ENCODE measurements around the gene COL7A1. TPM values are rescaled to one million over a fixed set of nuclear protein-coding genes. Genes with fewer than 3 reads are reported as not detected.

COL7A1 gene
- total and polyA plus RNA-seq, 2 of the 13 experiments (the other 11 are each of a cell fraction or from before 2014, with no cell fraction given), result 2.7 to 11.7 TPM

DNA sequence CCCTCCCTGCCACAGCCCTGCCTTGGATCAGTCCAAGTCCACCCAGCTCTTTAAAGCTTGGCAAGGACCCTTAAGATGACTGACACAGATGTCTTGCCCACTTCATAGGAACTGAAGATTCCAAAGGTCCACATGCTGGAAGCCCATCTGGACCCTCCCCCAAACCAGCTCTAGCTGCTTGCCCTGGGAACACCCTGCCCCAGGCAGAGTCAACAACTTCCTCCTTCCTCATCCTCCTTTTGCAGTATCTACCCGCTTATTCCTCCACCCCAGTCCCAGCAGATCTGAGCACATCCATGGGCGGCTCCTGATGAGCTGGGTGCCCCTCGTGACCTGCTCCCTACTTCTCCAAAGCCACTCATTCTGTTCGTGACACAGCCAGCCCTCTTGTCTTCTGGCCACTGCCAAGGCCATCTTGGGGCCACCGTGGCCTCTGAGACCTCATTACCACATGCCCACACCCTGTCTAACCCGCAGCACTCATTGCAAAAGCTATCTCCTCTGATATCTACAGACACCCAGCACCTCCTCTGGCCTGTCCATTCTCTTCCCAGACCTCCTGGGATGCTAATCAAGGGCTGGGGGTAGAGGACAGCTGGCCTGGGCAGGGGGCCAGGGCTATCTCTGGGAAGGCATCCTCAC lies 36.5 kb downstream of the COL7A1 start (continued):
- TF ChIP-seq, protein P1, sequence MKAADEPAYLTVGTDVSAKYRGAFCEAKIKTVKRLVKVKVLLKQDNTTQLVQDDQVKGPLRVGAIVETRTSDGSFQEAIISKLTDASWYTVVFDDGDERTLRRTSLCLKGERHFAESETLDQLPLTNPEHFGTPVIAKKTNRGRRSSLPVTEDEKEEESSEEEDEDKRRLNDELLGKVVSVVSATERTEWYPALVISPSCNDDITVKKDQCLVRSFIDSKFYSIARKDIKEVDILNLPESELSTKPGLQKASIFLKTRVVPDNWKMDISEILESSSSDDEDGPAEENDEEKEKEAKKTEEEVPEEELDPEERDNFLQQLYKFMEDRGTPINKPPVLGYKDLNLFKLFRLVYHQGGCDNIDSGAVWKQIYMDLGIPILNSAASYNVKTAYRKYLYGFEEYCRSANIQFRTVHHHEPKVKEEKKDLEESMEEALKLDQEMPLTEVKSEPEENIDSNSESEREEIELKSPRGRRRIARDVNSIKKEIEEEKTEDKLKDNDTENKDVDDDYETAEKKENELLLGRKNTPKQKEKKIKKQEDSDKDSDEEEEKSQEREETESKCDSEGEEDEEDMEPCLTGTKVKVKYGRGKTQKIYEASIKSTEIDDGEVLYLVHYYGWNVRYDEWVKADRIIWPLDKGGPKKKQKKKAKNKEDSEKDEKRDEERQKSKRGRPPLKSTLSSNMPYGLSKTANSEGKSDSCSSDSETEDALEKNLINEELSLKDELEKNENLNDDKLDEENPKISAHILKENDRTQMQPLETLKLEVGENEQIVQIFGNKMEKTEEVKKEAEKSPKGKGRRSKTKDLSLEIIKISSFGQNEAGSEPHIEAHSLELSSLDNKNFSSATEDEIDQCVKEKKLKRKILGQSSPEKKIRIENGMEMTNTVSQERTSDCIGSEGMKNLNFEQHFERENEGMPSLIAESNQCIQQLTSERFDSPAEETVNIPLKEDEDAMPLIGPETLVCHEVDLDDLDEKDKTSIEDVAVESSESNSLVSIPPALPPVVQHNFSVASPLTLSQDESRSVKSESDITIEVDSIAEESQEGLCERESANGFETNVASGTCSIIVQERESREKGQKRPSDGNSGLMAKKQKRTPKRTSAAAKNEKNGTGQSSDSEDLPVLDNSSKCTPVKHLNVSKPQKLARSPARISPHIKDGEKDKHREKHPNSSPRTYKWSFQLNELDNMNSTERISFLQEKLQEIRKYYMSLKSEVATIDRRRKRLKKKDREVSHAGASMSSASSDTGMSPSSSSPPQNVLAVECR (CRISPR knock-in tag; IDR thresholded peaks at IDR 0.05; ENCODE audit: borderline replicate concordance), result peak; percentile 20; the same call in 1 of the 2 replicates
- TF ChIP-seq CENPX (CRISPR knock-in tag; IDR thresholded peaks at IDR 0.05), result no peak
- TF ChIP-seq ZBTB38 (CRISPR knock-in tag; IDR thresholded peaks at IDR 0.05), result peak; percentile 12; the same call in 1 of the 2 replicates
- TF ChIP-seq FOSL2 (CRISPR knock-in tag; IDR thresholded peaks at IDR 0.05), result no peak
- TF ChIP-seq, protein P2, sequence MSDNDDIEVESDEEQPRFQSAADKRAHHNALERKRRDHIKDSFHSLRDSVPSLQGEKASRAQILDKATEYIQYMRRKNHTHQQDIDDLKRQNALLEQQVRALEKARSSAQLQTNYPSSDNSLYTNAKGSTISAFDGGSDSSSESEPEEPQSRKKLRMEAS (IDR thresholded peaks at IDR 0.05), result no peak
- TF ChIP-seq, protein P3, sequence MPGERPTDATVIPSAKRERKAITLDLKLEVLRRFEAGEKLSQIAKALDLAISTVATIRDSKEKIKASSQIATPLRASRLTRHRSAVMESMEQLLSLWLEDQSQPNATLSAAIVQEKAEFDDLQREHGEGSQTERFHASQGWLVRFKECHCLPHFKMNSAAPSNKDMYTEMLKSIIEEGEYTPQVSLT (CRISPR knock-in tag; IDR thresholded peaks at IDR 0.05; ENCODE audit: borderline replicate concordance, low read depth), result no peak
- TF ChIP-seq, protein P4, sequence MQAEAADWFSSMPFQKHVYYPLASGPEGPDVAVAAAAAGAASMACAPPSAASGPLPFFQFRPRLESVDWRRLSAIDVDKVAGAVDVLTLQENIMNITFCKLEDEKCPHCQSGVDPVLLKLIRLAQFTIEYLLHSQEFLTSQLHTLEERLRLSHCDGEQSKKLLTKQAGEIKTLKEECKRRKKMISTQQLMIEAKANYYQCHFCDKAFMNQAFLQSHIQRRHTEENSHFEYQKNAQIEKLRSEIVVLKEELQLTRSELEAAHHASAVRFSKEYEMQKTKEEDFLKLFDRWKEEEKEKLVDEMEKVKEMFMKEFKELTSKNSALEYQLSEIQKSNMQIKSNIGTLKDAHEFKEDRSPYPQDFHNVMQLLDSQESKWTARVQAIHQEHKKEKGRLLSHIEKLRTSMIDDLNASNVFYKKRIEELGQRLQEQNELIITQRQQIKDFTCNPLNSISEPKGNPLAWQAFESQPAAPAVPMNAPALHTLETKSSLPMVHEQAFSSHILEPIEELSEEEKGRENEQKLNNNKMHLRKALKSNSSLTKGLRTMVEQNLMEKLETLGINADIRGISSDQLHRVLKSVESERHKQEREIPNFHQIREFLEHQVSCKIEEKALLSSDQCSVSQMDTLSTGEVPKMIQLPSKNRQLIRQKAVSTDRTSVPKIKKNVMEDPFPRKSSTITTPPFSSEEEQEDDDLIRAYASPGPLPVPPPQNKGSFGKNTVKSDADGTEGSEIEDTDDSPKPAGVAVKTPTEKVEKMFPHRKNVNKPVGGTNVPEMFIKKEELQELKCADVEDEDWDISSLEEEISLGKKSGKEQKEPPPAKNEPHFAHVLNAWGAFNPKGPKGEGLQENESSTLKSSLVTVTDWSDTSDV (CRISPR knock-in tag; IDR thresholded peaks at IDR 0.05), result peak; percentile 72; the same call in 1 of the 2 replicates
- TF ChIP-seq ZNF326 (CRISPR knock-in tag; IDR thresholded peaks at IDR 0.05; ENCODE audit: borderline replicate concordance), result no peak
- TF ChIP-seq, protein P5, sequence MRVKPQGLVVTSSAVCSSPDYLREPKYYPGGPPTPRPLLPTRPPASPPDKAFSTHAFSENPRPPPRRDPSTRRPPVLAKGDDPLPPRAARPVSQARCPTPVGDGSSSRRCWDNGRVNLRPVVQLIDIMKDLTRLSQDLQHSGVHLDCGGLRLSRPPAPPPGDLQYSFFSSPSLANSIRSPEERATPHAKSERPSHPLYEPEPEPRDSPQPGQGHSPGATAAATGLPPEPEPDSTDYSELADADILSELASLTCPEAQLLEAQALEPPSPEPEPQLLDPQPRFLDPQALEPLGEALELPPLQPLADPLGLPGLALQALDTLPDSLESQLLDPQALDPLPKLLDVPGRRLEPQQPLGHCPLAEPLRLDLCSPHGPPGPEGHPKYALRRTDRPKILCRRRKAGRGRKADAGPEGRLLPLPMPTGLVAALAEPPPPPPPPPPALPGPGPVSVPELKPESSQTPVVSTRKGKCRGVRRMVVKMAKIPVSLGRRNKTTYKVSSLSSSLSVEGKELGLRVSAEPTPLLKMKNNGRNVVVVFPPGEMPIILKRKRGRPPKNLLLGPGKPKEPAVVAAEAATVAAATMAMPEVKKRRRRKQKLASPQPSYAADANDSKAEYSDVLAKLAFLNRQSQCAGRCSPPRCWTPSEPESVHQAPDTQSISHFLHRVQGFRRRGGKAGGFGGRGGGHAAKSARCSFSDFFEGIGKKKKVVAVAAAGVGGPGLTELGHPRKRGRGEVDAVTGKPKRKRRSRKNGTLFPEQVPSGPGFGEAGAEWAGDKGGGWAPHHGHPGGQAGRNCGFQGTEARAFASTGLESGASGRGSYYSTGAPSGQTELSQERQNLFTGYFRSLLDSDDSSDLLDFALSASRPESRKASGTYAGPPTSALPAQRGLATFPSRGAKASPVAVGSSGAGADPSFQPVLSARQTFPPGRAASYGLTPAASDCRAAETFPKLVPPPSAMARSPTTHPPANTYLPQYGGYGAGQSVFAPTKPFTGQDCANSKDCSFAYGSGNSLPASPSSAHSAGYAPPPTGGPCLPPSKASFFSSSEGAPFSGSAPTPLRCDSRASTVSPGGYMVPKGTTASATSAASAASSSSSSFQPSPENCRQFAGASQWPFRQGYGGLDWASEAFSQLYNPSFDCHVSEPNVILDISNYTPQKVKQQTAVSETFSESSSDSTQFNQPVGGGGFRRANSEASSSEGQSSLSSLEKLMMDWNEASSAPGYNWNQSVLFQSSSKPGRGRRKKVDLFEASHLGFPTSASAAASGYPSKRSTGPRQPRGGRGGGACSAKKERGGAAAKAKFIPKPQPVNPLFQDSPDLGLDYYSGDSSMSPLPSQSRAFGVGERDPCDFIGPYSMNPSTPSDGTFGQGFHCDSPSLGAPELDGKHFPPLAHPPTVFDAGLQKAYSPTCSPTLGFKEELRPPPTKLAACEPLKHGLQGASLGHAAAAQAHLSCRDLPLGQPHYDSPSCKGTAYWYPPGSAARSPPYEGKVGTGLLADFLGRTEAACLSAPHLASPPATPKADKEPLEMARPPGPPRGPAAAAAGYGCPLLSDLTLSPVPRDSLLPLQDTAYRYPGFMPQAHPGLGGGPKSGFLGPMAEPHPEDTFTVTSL (CRISPR knock-in tag; IDR thresholded peaks at IDR 0.05; ENCODE audit: borderline replicate concordance), result 0 out of 2 replicates have a peak, but pooled peaks have one; percentile 15
- TF ChIP-seq SNAPC2 (CRISPR knock-in tag; IDR thresholded peaks at IDR 0.05), result no peak
- no peak for TF ChIP-seq SNRNP70 (IDR thresholded peaks at IDR 0.05; ENCODE audit: low read depth, low read length)
- TF ChIP-seq HDAC1 (CRISPR knock-in tag; IDR thresholded peaks at IDR 0.05), result peak; percentile 36; the same call in 1 of the 2 replicates
- 0 out of 2 replicates have a peak, but pooled peaks have one; percentile 21 for TF ChIP-seq ZNF788 (CRISPR knock-in tag; IDR thresholded peaks at IDR 0.05; ENCODE audit: borderline replicate concordance)

All from HepG2 (cell line).